Measurements from ENCODE around the gene OR4E1. TPM values are rescaled to one million over a fixed set of nuclear protein-coding genes. Genes with fewer than 3 reads are reported as not detected.
A peak's percentile ranks its signal among the peaks of the same experiment; 100 is the strongest.

The OR4E1 gene
- polyA plus RNA-seq, 2 of the 4 experiments (the other 2 are of a cell fraction), result not detected

DNA sequence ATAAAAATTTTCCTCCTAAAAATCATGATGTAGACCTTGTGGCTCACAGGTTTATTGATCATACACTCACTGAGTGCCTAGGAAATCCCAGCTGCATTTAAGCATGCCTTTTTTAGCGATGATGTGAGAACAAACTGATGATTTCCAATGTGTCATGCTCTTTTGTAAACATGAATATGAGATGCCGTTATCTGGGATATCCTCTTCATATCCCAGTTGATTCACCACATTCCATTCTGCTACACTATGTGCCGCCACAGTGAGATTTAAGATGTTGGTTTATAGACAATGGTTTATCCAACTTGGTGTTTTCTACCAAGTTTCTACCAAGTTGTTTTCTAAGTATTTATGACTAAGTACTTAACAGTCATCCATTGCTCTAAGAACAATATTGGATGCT, 5.2 kb downstream of the OR4E1 start:
- Histone ChIP-seq H3K9me3 (no peaks in the 10 kb centered on the region), H3K27ac (no peak overlapping the region), H3K4me2 (no peak overlapping the region), H3K4me1 (no peaks in the 10 kb centered on the region), H3K4me3 (no peak overlapping the region)
- WGBS (ENCODE audit: missing lambda C conversion rate), result 0% methylated on average over 3 of the region's 3 CpGs
- ChIA-PET POLR2A (no interaction called here), CTCF (no interaction called here)
- FAIRE-seq (no peak), ATAC-seq (no peak), DNase-seq (ENCODE audit: low read depth in 1 of 2, low spot score in 1 of 2) (peak in 1 of 2 experiments; percentile 4)
- no peak for TF ChIP-seq EHMT2 (IDR thresholded peaks at IDR 0.05; ENCODE audit: low read depth)
- no peak for TF ChIP-seq POLR2A (IDR thresholded peaks at IDR 0.05; ENCODE audit: low read length)
- TF ChIP-seq, protein P1, sequence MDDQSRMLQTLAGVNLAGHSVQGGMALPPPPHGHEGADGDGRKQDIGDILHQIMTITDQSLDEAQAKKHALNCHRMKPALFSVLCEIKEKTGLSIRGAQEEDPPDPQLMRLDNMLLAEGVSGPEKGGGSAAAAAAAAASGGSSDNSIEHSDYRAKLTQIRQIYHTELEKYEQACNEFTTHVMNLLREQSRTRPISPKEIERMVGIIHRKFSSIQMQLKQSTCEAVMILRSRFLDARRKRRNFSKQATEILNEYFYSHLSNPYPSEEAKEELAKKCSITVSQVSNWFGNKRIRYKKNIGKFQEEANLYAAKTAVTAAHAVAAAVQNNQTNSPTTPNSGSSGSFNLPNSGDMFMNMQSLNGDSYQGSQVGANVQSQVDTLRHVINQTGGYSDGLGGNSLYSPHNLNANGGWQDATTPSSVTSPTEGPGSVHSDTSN (IDR thresholded peaks at IDR 0.05), result no peak
- TF ChIP-seq ZC3H11A (IDR thresholded peaks at IDR 0.05), result no peak
- no peak for TF ChIP-seq EP300 (IDR thresholded peaks at IDR 0.05)
- TF ChIP-seq MYC (IDR thresholded peaks at IDR 0.05; ENCODE audit: borderline replicate concordance, low read length), result no peak
- TF ChIP-seq, protein P2, sequence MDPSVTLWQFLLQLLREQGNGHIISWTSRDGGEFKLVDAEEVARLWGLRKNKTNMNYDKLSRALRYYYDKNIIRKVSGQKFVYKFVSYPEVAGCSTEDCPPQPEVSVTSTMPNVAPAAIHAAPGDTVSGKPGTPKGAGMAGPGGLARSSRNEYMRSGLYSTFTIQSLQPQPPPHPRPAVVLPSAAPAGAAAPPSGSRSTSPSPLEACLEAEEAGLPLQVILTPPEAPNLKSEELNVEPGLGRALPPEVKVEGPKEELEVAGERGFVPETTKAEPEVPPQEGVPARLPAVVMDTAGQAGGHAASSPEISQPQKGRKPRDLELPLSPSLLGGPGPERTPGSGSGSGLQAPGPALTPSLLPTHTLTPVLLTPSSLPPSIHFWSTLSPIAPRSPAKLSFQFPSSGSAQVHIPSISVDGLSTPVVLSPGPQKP (IDR thresholded peaks at IDR 0.05; ENCODE audit: low read depth, low read length), result no peak
- no peak for TF ChIP-seq CBX2 (IDR thresholded peaks at IDR 0.05; ENCODE audit: borderline replicate concordance, low read depth)
- no peak for TF ChIP-seq SREBF2 (IDR thresholded peaks at IDR 0.05)

DNA sequence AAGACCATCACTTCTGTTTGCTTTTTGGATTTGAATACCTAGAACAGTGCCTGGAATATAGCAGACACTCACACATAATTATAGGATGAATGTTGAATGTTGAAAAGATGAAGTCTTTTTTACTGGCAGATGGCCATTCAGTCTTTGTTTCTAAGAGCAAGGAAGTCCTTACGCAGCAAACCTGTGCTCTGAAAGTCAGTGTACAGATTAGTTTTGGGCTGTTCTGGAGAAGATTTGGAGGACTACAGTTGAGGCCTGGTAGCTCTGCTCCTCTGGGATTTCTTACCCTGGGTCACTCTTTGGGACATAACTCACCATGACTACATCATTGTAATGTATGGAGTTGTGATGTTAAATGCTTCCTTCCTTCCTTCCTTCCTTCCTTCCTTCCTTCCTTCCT, 16.6 kb downstream of the OR4E1 start:
- no peak for FAIRE-seq
- CTCF ChIA-PET, result interaction anchor here (1.1 kb wide), 1 partner anchor 13 kb away, joined by 5 read pairs; no protein-coding TSS in a partner anchor
- no peaks in the 10 kb centered on the region for H3K4me1 ChIP-seq
- no peak for DNase-seq (ENCODE audit: low read depth in 1 of 2, low spot score in 1 of 2)
- H3K4me2 ChIP-seq, result no peak overlapping the region
- no peak for TF ChIP-seq RCOR1 (IDR thresholded peaks at IDR 0.05; ENCODE audit: low read depth, low read length)
- TF ChIP-seq, protein P2 (IDR thresholded peaks at IDR 0.05; ENCODE audit: low read depth, low read length), result no peak
- TF ChIP-seq, protein P3, sequence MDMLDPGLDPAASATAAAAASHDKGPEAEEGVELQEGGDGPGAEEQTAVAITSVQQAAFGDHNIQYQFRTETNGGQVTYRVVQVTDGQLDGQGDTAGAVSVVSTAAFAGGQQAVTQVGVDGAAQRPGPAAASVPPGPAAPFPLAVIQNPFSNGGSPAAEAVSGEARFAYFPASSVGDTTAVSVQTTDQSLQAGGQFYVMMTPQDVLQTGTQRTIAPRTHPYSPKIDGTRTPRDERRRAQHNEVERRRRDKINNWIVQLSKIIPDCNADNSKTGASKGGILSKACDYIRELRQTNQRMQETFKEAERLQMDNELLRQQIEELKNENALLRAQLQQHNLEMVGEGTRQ (IDR thresholded peaks at IDR 0.05), result no peak
- TF ChIP-seq EHF (CRISPR knock-in tag; IDR thresholded peaks at IDR 0.05), result no peak
- TF ChIP-seq NFE2L2 (conservative IDR thresholded peaks at IDR 0.05; ENCODE audit: low read length), result no peak
- no peak for TF ChIP-seq JUNB (IDR thresholded peaks at IDR 0.05)
- WGBS (ENCODE audit: missing lambda C conversion rate), result 96% methylated on average over 1 of the region's 1 CpG
- H3K9me3 ChIP-seq, result no peaks in the 10 kb centered on the region
- no peak overlapping the region for H3K4me3 ChIP-seq
- no peak for ATAC-seq
- no peak overlapping the region for H3K27ac ChIP-seq
- POLR2A ChIA-PET, result no interaction called here

DNA sequence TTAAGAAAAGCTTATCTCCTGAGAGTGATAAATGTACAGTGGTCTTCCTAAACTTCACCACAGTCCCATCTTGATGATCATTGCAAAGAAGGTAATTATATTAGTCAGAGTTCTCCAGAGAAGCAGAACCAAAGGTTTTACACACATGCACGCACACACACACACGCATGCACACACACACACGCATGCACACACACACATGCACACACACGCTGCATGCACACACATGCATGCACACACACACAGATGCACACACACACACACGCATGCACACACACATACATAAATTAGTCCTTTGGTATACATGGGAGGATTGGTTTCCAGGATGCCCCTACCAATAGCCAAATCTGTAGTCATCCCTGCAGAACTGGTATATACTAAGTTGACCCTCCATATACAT, 19.4 kb downstream of the OR4E1 start:
- Histone ChIP-seq H3K27ac (no peak overlapping the region), H3K4me3 (no peak overlapping the region), H3K9me3 (no peaks in the 10 kb centered on the region), H3K4me1 (no peaks in the 10 kb centered on the region), H3K4me2 (no peak overlapping the region)
- ATAC-seq, result no peak
- no peak for FAIRE-seq
- CTCF ChIA-PET, result interaction anchor here (0.6 to 1.9 kb wide), 2 partner anchors 14 to 113 kb away, joined by 3 to 7 read pairs; no protein-coding TSS in a partner anchor
- DNase-seq (ENCODE audit: low read depth in 1 of 2, low spot score in 1 of 2), result no peak
- POLR2A ChIA-PET, result no interaction called here
- WGBS (ENCODE audit: missing lambda C conversion rate), result 40% methylated on average over 5 of the region's 5 CpGs
- TF ChIP-seq CBX8 (IDR thresholded peaks at IDR 0.05), result no peak
- no peak for TF ChIP-seq ZNF302 (CRISPR knock-in tag; IDR thresholded peaks at IDR 0.05)
- TF ChIP-seq ZFP36 (IDR thresholded peaks at IDR 0.05; ENCODE audit: borderline replicate concordance, partially characterized antibody), result no peak
- TF ChIP-seq NPAS2 (CRISPR knock-in tag; IDR thresholded peaks at IDR 0.05; ENCODE audit: borderline replicate concordance), result no peak
- TF ChIP-seq, protein P2 (IDR thresholded peaks at IDR 0.05; ENCODE audit: low read depth, low read length), result no peak
- no peak for TF ChIP-seq CHD2 (IDR thresholded peaks at IDR 0.05; ENCODE audit: low read length, partially characterized antibody)
- TF ChIP-seq, protein P4, sequence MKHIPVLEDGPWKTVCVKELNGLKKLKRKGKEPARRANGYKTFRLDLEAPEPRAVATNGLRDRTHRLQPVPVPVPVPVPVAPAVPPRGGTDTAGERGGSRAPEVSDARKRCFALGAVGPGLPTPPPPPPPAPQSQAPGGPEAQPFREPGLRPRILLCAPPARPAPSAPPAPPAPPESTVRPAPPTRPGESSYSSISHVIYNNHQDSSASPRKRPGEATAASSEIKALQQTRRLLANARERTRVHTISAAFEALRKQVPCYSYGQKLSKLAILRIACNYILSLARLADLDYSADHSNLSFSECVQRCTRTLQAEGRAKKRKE (CRISPR knock-in tag; IDR thresholded peaks at IDR 0.05; ENCODE audit: low read depth), result no peak
- TF ChIP-seq TP53 (CRISPR knock-in tag; IDR thresholded peaks at IDR 0.05), result no peak
- TF ChIP-seq, protein P5, sequence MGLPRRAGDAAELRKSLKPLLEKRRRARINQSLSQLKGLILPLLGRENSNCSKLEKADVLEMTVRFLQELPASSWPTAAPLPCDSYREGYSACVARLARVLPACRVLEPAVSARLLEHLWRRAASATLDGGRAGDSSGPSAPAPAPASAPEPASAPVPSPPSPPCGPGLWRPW (IDR thresholded peaks at IDR 0.05), result no peak
- no peak for TF ChIP-seq RCOR1 (IDR thresholded peaks at IDR 0.05; ENCODE audit: low read depth, low read length)
- TF ChIP-seq, protein P6, sequence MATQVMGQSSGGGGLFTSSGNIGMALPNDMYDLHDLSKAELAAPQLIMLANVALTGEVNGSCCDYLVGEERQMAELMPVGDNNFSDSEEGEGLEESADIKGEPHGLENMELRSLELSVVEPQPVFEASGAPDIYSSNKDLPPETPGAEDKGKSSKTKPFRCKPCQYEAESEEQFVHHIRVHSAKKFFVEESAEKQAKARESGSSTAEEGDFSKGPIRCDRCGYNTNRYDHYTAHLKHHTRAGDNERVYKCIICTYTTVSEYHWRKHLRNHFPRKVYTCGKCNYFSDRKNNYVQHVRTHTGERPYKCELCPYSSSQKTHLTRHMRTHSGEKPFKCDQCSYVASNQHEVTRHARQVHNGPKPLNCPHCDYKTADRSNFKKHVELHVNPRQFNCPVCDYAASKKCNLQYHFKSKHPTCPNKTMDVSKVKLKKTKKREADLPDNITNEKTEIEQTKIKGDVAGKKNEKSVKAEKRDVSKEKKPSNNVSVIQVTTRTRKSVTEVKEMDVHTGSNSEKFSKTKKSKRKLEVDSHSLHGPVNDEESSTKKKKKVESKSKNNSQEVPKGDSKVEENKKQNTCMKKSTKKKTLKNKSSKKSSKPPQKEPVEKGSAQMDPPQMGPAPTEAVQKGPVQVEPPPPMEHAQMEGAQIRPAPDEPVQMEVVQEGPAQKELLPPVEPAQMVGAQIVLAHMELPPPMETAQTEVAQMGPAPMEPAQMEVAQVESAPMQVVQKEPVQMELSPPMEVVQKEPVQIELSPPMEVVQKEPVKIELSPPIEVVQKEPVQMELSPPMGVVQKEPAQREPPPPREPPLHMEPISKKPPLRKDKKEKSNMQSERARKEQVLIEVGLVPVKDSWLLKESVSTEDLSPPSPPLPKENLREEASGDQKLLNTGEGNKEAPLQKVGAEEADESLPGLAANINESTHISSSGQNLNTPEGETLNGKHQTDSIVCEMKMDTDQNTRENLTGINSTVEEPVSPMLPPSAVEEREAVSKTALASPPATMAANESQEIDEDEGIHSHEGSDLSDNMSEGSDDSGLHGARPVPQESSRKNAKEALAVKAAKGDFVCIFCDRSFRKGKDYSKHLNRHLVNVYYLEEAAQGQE (IDR thresholded peaks at IDR 0.05), result no peak

Data from A549 (cell line).